NCI-H524 (cell line): ENCODE results near the gene DBN1.

Source experiments
- DNase-seq, 2 experiments: peaks; one replicate each; lab custom pipeline; 2025; lab: John Stamatoyannopoulos, UW

Gene DBN1

GRCh38 chr5:177455661-177456590, 17.5 kb downstream of the DBN1 start:
- DNase-seq, result peak; percentile 81 to 89

GRCh38 chr5:177455036-177455660, 18.3 kb downstream of the DBN1 start:
- DNase-seq, result peak; percentile 75 to 84

GRCh38 chr5:177454397-177455035, 18.9 kb downstream of the DBN1 start:
- DNase-seq, result peak; percentile 77 to 84

GRCh38 chr5:177453852-177454396, 19.5 kb downstream of the DBN1 start:
- peak in 1 of 2 experiments; percentile 42 for DNase-seq

- DNase-seq, result peak in 1 of 2 experiments; percentile 20
These were observed 20.5 kb downstream of the DBN1 start for GRCh38 chr5:177452688-177453638.

GRCh38 chr5:177450667-177451424, 22.6 kb downstream of the DBN1 start:
- no peak for DNase-seq

GRCh38 chr5:177449140-177450061, 24.0 kb downstream of the DBN1 start:
- peak in 1 of 2 experiments; percentile 12 for DNase-seq

- DNase-seq, result peak in 1 of 2 experiments; percentile 21
These were observed 25.0 kb downstream of the DBN1 start for GRCh38 chr5:177448244-177448950.

- peak in 1 of 2 experiments; percentile 38 for DNase-seq
These were observed 25.7 kb downstream of the DBN1 start for GRCh38 chr5:177447611-177448243.

GRCh38 chr5:177447066-177447610, 26.3 kb downstream of the DBN1 start:
- DNase-seq, result peak in 1 of 2 experiments; percentile 75

GRCh38 chr5:177446200-177447065, 27.0 kb downstream of the DBN1 start, which contains the start of gene PRR7:
PRR7 (plus strand) TSS chr5:177446814; CDS start chr5:177455068, 8,254 bp downstream.
- DNase-seq, result peak; percentile 38 to 72

- no peak for DNase-seq
These were observed 27.6 kb downstream of the DBN1 start for GRCh38 chr5:177445917-177446199.

- DNase-seq, result no peak
These were observed 28.1 kb downstream of the DBN1 start for GRCh38 chr5:177445052-177445916.

GRCh38 chr5:177444106-177445051, 29.1 kb downstream of the DBN1 start:
- DNase-seq, result peak in 1 of 2 experiments; percentile 34
